HT1080 (cell line): ENCODE data around the gene EEA1. TPM values are rescaled to one million over a fixed set of nuclear protein-coding genes. Genes with fewer than 3 reads are reported as not detected.
"Not testable (repeated sequence)": the region's sequence is repeated elsewhere in the genome, so short reads cannot be mapped to it uniquely, and the experiment has no call there.

Source experiments
- DNase-seq: peaks from one replicate; pipeline ENCODE4 v3.0.0-alpha.2; 2015; ENCODE audit warnings: low read depth
- total RNA-seq: library from RNA; depleted of rRNA; stranded (reverse); fragments of >200 nt; shearing (Covaris generic); gene quantifications from 2 replicates; pipeline ENCODE4 v1.2.3, GENCODE V29; 2014

The EEA1 gene
- total RNA-seq, 1 experiment from 2014 or later: 12.1 TPM

GRCh38 chr12:92810370-92810769, 118.7 kb downstream of the EEA1 start:
- no peak for DNase-seq

GRCh38 chr12:92803903-92804302, 125.2 kb downstream of the EEA1 start:
- DNase-seq: no peak

- no peak for DNase-seq
These were observed 126.2 kb downstream of the EEA1 start for GRCh38 chr12:92802906-92803305.

- DNase-seq: no peak
These were observed 132.4 kb downstream of the EEA1 start for GRCh38 chr12:92796650-92797049.

GRCh38 chr12:92794814-92795213, 134.3 kb downstream of the EEA1 start:
- no peak for DNase-seq

- not testable (repeated sequence) for DNase-seq
These were observed 134.7 kb downstream of the EEA1 start for GRCh38 chr12:92794356-92794755.

- DNase-seq: no peak
These were observed 143.1 kb downstream of the EEA1 start for GRCh38 chr12:92786045-92786444.

GRCh38 chr12:92785563-92785950, 143.5 kb downstream of the EEA1 start:
- DNase-seq: no peak

- DNase-seq: peak; percentile 84
These were observed 144.1 kb downstream of the EEA1 start for GRCh38 chr12:92784797-92785562.

- DNase-seq: no peak
These were observed 144.7 kb downstream of the EEA1 start for GRCh38 chr12:92784356-92784755.

GRCh38 chr12:92779902-92780301, 149.2 kb downstream of the EEA1 start:
- DNase-seq: no peak

- DNase-seq: no peak
These were observed 150.6 kb downstream of the EEA1 start for GRCh38 chr12:92778525-92778924.

- no peak for DNase-seq
These were observed 153.7 kb downstream of the EEA1 start for GRCh38 chr12:92775416-92775815.

GRCh38 chr12:92771001-92771400, 158.1 kb downstream of the EEA1 start:
- no peak for DNase-seq

GRCh38 chr12:92769124-92769901, 159.8 kb downstream of the EEA1 start:
- no peak for DNase-seq

- DNase-seq: no peak
These were observed 163.2 kb downstream of the EEA1 start for GRCh38 chr12:92765871-92766270.

GRCh38 chr12:92764831-92765230, 164.3 kb downstream of the EEA1 start:
- DNase-seq: peak; percentile 41

GRCh38 chr12:92762773-92763172, 166.3 kb downstream of the EEA1 start:
- no peak for DNase-seq

- DNase-seq: peak; percentile 98
These were observed 169.3 kb downstream of the EEA1 start for GRCh38 chr12:92759634-92760268.

- no peak for DNase-seq
These were observed 171.4 kb downstream of the EEA1 start for GRCh38 chr12:92757597-92758121.

- DNase-seq: no peak
These were observed 172.0 kb downstream of the EEA1 start for GRCh38 chr12:92756898-92757596.
